ENCODE data around the gene CDC42EP3.

DNA sequence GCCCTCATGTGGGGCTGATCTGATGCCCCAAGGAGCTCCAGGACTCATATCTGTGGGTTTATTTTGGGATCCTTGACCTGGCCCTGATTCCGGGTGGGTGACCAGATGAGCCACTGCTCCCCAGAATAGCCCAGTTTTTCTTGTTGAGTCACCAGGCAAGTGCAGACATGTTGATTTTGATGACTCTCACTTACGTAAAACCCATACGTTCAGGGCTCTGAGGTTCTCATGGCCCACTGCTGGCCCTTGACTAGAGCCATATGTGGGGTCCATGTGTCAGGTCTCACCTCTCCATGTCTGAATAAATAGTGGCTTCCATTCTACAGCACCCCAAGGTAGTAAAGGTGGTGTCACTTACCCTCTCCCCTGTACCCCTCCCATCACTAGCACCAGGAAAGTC, 41.9 kb downstream of the CDC42EP3 start:
- TF ChIP-seq POLR2A (IDR thresholded peaks at IDR 0.05; ENCODE audit: low read length) (no peak), GATA1 (IDR thresholded peaks at IDR 0.05; ENCODE audit: low read depth, low read length) (no peak)

Measured in erythroblast (primary cell).